ENCODE results near the gene FIGNL1. TPM values are rescaled to one million over a fixed set of nuclear protein-coding genes. Genes with fewer than 3 reads are reported as not detected.

The FIGNL1 gene
- total and polyA plus RNA-seq, 12 donors, result 1.7 to 6.6 (median 4.8) TPM

- no peak for TF ChIP-seq CTCF (IDR thresholded peaks at IDR 0.05)
- DNase-seq, result no peak
- 91 to 94% methylated on average over 7 of the region's 7 CpGs for WGBS, 2 donors
- no peak overlapping the region for H3K4me3 ChIP-seq
- ATAC-seq, result no peak
- no peak overlapping the region for H3K27ac ChIP-seq
- intact Hi-C loops (cut with DNase I), result loop anchor here in 4 of 10 donors (10.0 kb wide), 3 partner anchors 112 to 672 kb away; no protein-coding TSS in a partner anchor
- peaks cover 0 to 7% (median 0%) of the 10 kb centered on the region in 7 donors for H3K27me3 ChIP-seq
- peaks cover 0 to 10% (median 0%) of the 10 kb centered on the region in 9 donors for H3K4me1 ChIP-seq
- no peaks in the 10 kb centered on the region for H3K36me3 ChIP-seq
- H3K9me3 ChIP-seq, result no peaks in the 10 kb centered on the region
Measured at GRCh38 chr7:50472427-50472826, 22.3 kb upstream of the FIGNL1 start.

GRCh38 chr7:50471970-50472369 lies 21.8 kb upstream of the FIGNL1 start:
- DNase-seq, result no peak
- WGBS, 2 donors, result 86 to 88% methylated on average over 5 of the region's 5 CpGs
- intact Hi-C loops (cut with DNase I), result loop anchor here in 4 of 10 donors (10.0 kb wide), 3 partner anchors 113 to 673 kb away; no protein-coding TSS in a partner anchor

GRCh38 chr7:50470250-50471163 lies 20.4 kb upstream of the FIGNL1 start:
- Histone ChIP-seq H3K9me3 (no peaks in the 10 kb centered on the region), H3K4me1 (peaks cover 0 to 10% (median 0%) of the 10 kb centered on the region in 9 donors), H3K36me3 (no peaks in the 10 kb centered on the region), H3K27ac (no peak overlapping the region), H3K4me3 (no peak overlapping the region), H3K27me3 (peaks cover 0 to 7% (median 0%) of the 10 kb centered on the region in 7 donors)
- DNase-seq (no peak), ATAC-seq (no peak)
- no peak for TF ChIP-seq CTCF (IDR thresholded peaks at IDR 0.05)
- intact Hi-C loops (cut with DNase I), result loop anchor here in 4 of 10 donors (10.0 kb wide), 3 partner anchors 114 to 674 kb away; no protein-coding TSS in a partner anchor
- 94% methylated on average over 17 of the region's 17 CpGs for WGBS, 2 donors

More at GRCh38 chr7:50471970-50472369, 21.8 kb upstream of the FIGNL1 start:
- ATAC-seq, result no peak
- H3K4me1 ChIP-seq, result peaks cover 0 to 10% (median 0%) of the 10 kb centered on the region in 9 donors
- H3K9me3 ChIP-seq, result no peaks in the 10 kb centered on the region
- H3K4me3 ChIP-seq, result no peak overlapping the region
- no peaks in the 10 kb centered on the region for H3K36me3 ChIP-seq
- peaks cover 0 to 7% (median 0%) of the 10 kb centered on the region in 7 donors for H3K27me3 ChIP-seq
- no peak for TF ChIP-seq CTCF (IDR thresholded peaks at IDR 0.05)
- no peak overlapping the region for H3K27ac ChIP-seq

GRCh38 chr7:50469181-50469580 lies 19.0 kb upstream of the FIGNL1 start:
- no peak overlapping the region for H3K27ac ChIP-seq
- H3K9me3 ChIP-seq, result no peaks in the 10 kb centered on the region
- 92 to 96% methylated on average over 4 of the region's 4 CpGs for WGBS, 2 donors
- H3K27me3 ChIP-seq, result peaks cover 0 to 7% (median 0%) of the 10 kb centered on the region in 7 donors
- no peak for TF ChIP-seq CTCF (IDR thresholded peaks at IDR 0.05)
- no peak for ATAC-seq
- DNase-seq, result no peak
- no peak overlapping the region for H3K4me3 ChIP-seq
- H3K4me1 ChIP-seq, result peaks cover 0 to 10% (median 0%) of the 10 kb centered on the region in 9 donors
- intact Hi-C loops (cut with DNase I), result loop anchor here (2.0 to 10.0 kb wide), 16 partner anchors 126 to 694 kb away; no protein-coding TSS in a partner anchor
- no peaks in the 10 kb centered on the region for H3K36me3 ChIP-seq
